A673 (cell line): ENCODE results near the gene PAPSS2. TPM values are rescaled to one million over a fixed set of nuclear protein-coding genes. Genes with fewer than 3 reads are reported as not detected.

Experiments used
- BruUV-seq: library from RNA; stranded (reverse); fragments of 400-500 nt; replicated peaks from 2 replicates; lab custom pipeline; 2021; lab: Mats Ljungman, UMichigan
- CTCF ChIA-PET: fragments of 300-600 bp; sonication (Branson Sonifier 250); formaldehyde crosslinking; loops from one replicate; lab custom pipeline; 2022; ENCODE audit warnings: antibody characterized with exemption; lab: Charles Lee
- POLR2A ChIA-PET: fragments of 300-600 bp; sonication (Branson Sonifier 250); formaldehyde crosslinking; loops from one replicate; lab custom pipeline; 2022; ENCODE audit warnings: antibody characterized with exemption; ENCODE audit not compliant: low non-redundant PET; lab: Charles Lee
- DNase-seq: peaks from one replicate; pipeline ENCODE4 v3.0.0-alpha.2; 2015; ENCODE audit warnings: low spot score
- H3K27ac ChIP-seq: fragments of 200-600 bp; sonication (generic); 2 replicates; pipeline ENCODE4 v1.5.1; 2016; ENCODE audit warnings: mixed run types, low read depth, mild to moderate bottlenecking, mixed read lengths, antibody characterized with exemption, low read length; ENCODE audit not compliant: poor library complexity, severe bottlenecking
- H3K27me3 ChIP-seq: fragments of 200-600 bp; sonication (generic); replicated peaks from 2 replicates; pipeline ENCODE4 v1.6.1; 2017; ENCODE audit warnings: mixed run types, low read depth, mild to moderate bottlenecking, mixed read lengths, antibody characterized with exemption, low read length; ENCODE audit not compliant: insufficient read depth, poor library complexity
- H3K36me3 ChIP-seq: fragments of 200-600 bp; sonication (generic); 2 replicates; pipeline ENCODE4 v1.6.1; 2016; ENCODE audit warnings: mixed run types, mild to moderate bottlenecking, mixed read lengths, antibody characterized with exemption, low read length; ENCODE audit not compliant: insufficient read depth, poor library complexity, severe bottlenecking
- H3K4me1 ChIP-seq: fragments of 200-600 bp; sonication (generic); 2 replicates; pipeline ENCODE4 v1.6.1; 2017; ENCODE audit warnings: mixed run types, mild to moderate bottlenecking, mixed read lengths, antibody characterized with exemption, low read length; ENCODE audit not compliant: insufficient read depth, poor library complexity, severe bottlenecking
- H3K4me3 ChIP-seq: fragments of 200-600 bp; sonication (generic); 2 replicates; pipeline ENCODE4 v1.5.1; 2016; ENCODE audit warnings: low read depth, mixed run types, mild to moderate bottlenecking, mixed read lengths, low read length; ENCODE audit not compliant: poor library complexity, severe bottlenecking
- H3K9me3 ChIP-seq: fragments of 200-600 bp; sonication (generic); 2 replicates; pipeline ENCODE4 v1.6.1; 2016; ENCODE audit warnings: mixed run types, low read depth, mild to moderate bottlenecking, mixed read lengths, antibody characterized with exemption, low read length; ENCODE audit not compliant: poor library complexity, severe bottlenecking
- CTCF ChIP-seq: fragments of 300-800, 200-600 bp; sonication (generic); conservative IDR thresholded peaks from 2 replicates; pipeline ENCODE4 v1.5.1; 2017; ENCODE audit warnings: low read depth, mild to moderate bottlenecking, antibody characterized with exemption, low read length, moderate library complexity, mixed read lengths
- EZH2 ChIP-seq: fragments of 200-600 bp; sonication (generic); IDR thresholded peaks from 2 replicates; pipeline ENCODE4 v1.6.1; 2017; ENCODE audit warnings: borderline replicate concordance, low read depth, mild to moderate bottlenecking, mixed read lengths, antibody characterized with exemption, low read length; ENCODE audit not compliant: poor library complexity, severe bottlenecking
- intact Hi-C: fragments of 100-400 bp; cut with micrococcal nuclease; formaldehyde crosslinking; loops from one replicate; pipeline ENCODE4 v1.10.0; 2022; ENCODE audit not compliant: unreplicated experiment
- total RNA-seq: library from RNA; stranded (reverse); gene quantifications from 2 replicates; pipeline ENCODE4 v1.2.3, GENCODE V29; 2021

PAPSS2 gene
- total RNA-seq, 1 experiment from 2014 or later, result 14.0 TPM

GRCh38 chr10:87759551-87759950, 99.9 kb downstream of the PAPSS2 start:
- ChIA-PET POLR2A (interaction anchor here (0.7 kb wide), 1 partner anchor 91 kb away, joined by 4 read pairs; no protein-coding TSS in a partner anchor), CTCF (no interaction called here)
- BruUV-seq, result no TSS peak
- Histone ChIP-seq H3K27ac (no peak overlapping the region), H3K4me1 (peaks cover 3% of the 10 kb centered on the region), H3K27me3 (no peaks in the 10 kb centered on the region), H3K4me3 (no peak overlapping the region), H3K36me3 (no peaks in the 10 kb centered on the region), H3K9me3 (no peaks in the 10 kb centered on the region)
- DNase-seq, result no peak
- TF ChIP-seq EZH2 (no peak), CTCF (no peak)
- intact Hi-C loops, result no loop called here

DNA sequence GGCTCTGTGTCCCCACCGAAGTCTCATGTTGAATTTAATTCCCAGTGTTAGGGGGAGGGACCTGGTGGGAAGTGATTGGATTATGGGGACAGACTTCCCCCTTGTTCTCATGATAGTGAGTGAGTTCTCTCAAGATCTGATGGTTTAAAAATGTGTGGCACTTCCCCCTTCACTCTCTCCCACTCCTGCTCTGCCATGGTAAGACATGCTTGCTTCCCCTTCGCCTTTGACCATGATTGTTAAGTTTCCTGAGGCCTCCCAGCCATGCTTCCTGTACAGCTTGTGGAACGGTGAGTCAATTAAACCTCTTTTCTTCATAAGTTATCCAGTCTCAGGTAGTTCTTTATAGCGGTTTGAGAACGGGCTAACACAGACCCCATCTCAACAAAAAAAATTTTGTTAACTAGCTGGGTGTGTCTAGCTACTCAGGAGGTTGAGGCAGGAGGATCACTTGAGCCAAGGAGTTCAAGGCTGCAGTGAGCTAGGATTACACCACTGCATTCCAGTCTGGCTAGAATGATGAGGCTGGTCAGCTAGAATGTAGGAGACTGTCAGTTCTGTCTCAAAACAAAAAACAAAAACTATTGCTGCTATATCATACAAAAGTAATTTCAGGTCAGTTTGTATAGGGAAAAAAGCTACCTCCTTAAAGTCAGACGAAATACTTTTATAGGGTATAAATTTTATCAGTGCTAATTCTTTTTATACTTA, 100.7 kb downstream of the PAPSS2 start:
- CTCF ChIA-PET, result no interaction called here
- Histone ChIP-seq H3K27me3 (no peaks in the 10 kb centered on the region), H3K36me3 (no peaks in the 10 kb centered on the region), H3K4me3 (no peak overlapping the region), H3K9me3 (no peaks in the 10 kb centered on the region), H3K4me1 (peaks cover 3% of the 10 kb centered on the region), H3K27ac (no peak overlapping the region)
- DNase-seq, result no peak
- POLR2A ChIA-PET, result no interaction called here
- intact Hi-C loops, result no loop called here
- TF ChIP-seq CTCF, result no peak
- TF ChIP-seq EZH2, result no peak
- BruUV-seq, result no TSS peak

- no peak overlapping the region for H3K27ac ChIP-seq
- H3K27me3 ChIP-seq, result no peaks in the 10 kb centered on the region
- H3K4me1 ChIP-seq, result peaks cover 3% of the 10 kb centered on the region
- intact Hi-C loops, result no loop called here
- CTCF ChIA-PET, result no interaction called here
- BruUV-seq, result no TSS peak
- H3K4me3 ChIP-seq, result no peak overlapping the region
- TF ChIP-seq CTCF (no peak), EZH2 (no peak)
- no peaks in the 10 kb centered on the region for H3K36me3 ChIP-seq
- POLR2A ChIA-PET, result interaction anchor here (0.6 kb wide), 1 partner anchor 78 kb away, joined by 3 read pairs; no protein-coding TSS in a partner anchor
- no peak for DNase-seq
- no peaks in the 10 kb centered on the region for H3K9me3 ChIP-seq
Measured at GRCh38 chr10:87761153-87761552, 101.5 kb downstream of the PAPSS2 start.
